ENCODE measurements around the gene TMEM179B.

GRCh38 chr11:62789576-62789975, 2.4 kb downstream of the TMEM179B start:
- TF ChIP-seq CTCF (IDR thresholded peaks at IDR 0.05 in 4 of 5, conservative IDR thresholded peaks at IDR 0.05 in 1 of 5) = no peak
- TF ChIP-seq POLR2A (IDR thresholded peaks at IDR 0.05) = no peak

Data from gastrocnemius medialis (tissue), 4 donors.